B cell (primary cell): ENCODE measurements around the gene ING3. TPM values are rescaled to one million over a fixed set of nuclear protein-coding genes. Genes with fewer than 3 reads are reported as not detected.

Experiments
- ATAC-seq: fragments of 200-7000 bp; cut with Tn5 transposase; one replicate; pipeline ENCODE4 v1.10.0; 2021; ENCODE audit warnings: low read depth, mild to moderate bottlenecking, moderate number of reproducible peaks, moderate library complexity
- CTCF ChIA-PET: fragments of 350-600 bp; sonication (Branson Sonifier 250); formaldehyde crosslinking; loops from one replicate; lab custom pipeline; 2021; ENCODE audit warnings: antibody characterized with exemption, inconsistent platforms; lab: Charles Lee
- POLR2A ChIA-PET: fragments of 350-600 bp; sonication (Branson Sonifier 250); formaldehyde crosslinking; loops from one replicate; lab custom pipeline; 2021; ENCODE audit warnings: antibody characterized with exemption; lab: Charles Lee
- DNase-seq: peaks from one replicate; pipeline ENCODE4 v3.0.0; 2013
- H2AFZ ChIP-seq: 2 replicates; pipeline ENCODE4 v1.6.1; 2012; ENCODE audit warnings: mild to moderate bottlenecking, low read depth, low read length; ENCODE audit not compliant: insufficient read depth, poor library complexity, severe bottlenecking
- H3K27ac ChIP-seq, 2 donors: 1 replicate in 1 of 2; 2 replicates in 1 of 2; pipeline ENCODE4 v1.5.1; 2012 to 2013; ENCODE audit warnings: low read length in 2 of 2, mild to moderate bottlenecking in 2 of 2, moderate library complexity in 1 of 2
- H3K27me3 ChIP-seq, 4 experiments: fragments of 200-600 bp in 1 of 4; sonication (generic) in 1 of 4; replicated peaks in 1 of 4; 1 replicate in 2 of 4; 2 replicates in 2 of 4; pipeline versions ENCODE4 v1.6.1 to v1.7.0; 2013 to 2016; ENCODE audit warnings: low read length in 3 of 4, mild to moderate bottlenecking in 2 of 4, mixed read lengths in 1 of 4, moderate library complexity in 1 of 4; ENCODE audit not compliant: insufficient read depth in 4 of 4, control insufficient read depth in 3 of 4; ENCODE audit errors: control extremely low read depth in 1 of 4
- H3K36me3 ChIP-seq, 2 experiments: replicated peaks in 1 of 2; 1 replicate in 1 of 2; 2 replicates in 1 of 2; pipeline versions ENCODE4 v1.6.1 to v1.7.1; 2013; ENCODE audit warnings: low read length in 1 of 2; ENCODE audit not compliant: insufficient read depth in 2 of 2, control insufficient read depth in 1 of 2; ENCODE audit errors: control extremely low read depth in 1 of 2, extremely low read depth in 1 of 2
- H3K4me1 ChIP-seq, 2 donors: fragments of 200-600 bp in 1 of 2; sonication (generic) in 1 of 2; 1 replicate in 1 of 2; 2 replicates in 1 of 2; pipeline versions ENCODE4 v1.5.1 to v1.6.1; 2013 to 2017; ENCODE audit warnings: low read length in 2 of 2; ENCODE audit not compliant: control insufficient read depth in 2 of 2, insufficient read depth in 2 of 2
- H3K4me2 ChIP-seq: replicated peaks from 2 replicates; pipeline ENCODE3; 2012; ENCODE audit warnings: mild to moderate bottlenecking, low read depth, low read length; ENCODE audit not compliant: poor library complexity, severe bottlenecking
- H3K4me3 ChIP-seq, 5 experiments: fragments of 200-600 bp in 1 of 5; sonication (generic) in 1 of 5; 1 replicate in 3 of 5; 2 replicates in 2 of 5; pipeline versions ENCODE4 v1.5.1 to v1.7.0; 2011 to 2016; ENCODE audit warnings: low read length in 4 of 5, mild to moderate bottlenecking in 4 of 5, low read depth in 2 of 5, control low read depth in 1 of 5, moderate library complexity in 1 of 5; ENCODE audit not compliant: insufficient read depth in 1 of 5; ENCODE audit errors: control extremely low read depth in 1 of 5, extremely low read depth in 1 of 5
- H3K79me2 ChIP-seq: fragments of 200-600 bp; sonication (generic); one replicate; pipeline ENCODE4 v1.6.0; 2016; ENCODE audit warnings: low read length; ENCODE audit not compliant: control insufficient read depth, insufficient read depth
- H3K9ac ChIP-seq: fragments of 200-600 bp; sonication (generic); 2 replicates; pipeline ENCODE4 v1.6.1; 2017; ENCODE audit warnings: mild to moderate bottlenecking, low read length, moderate library complexity
- H3K9me3 ChIP-seq, 3 donors: one replicate each; pipeline versions ENCODE4 v1.6.1 to v1.7.1; 2013; ENCODE audit warnings: low read length in 2 of 3; ENCODE audit not compliant: control insufficient read depth in 2 of 3, insufficient read depth in 1 of 3; ENCODE audit errors: control extremely low read depth in 1 of 3
- H4K20me1 ChIP-seq: 2 replicates; pipeline ENCODE4 v1.6.0; 2012; ENCODE audit warnings: mild to moderate bottlenecking, low read length; ENCODE audit not compliant: insufficient read depth, control insufficient read depth, poor library complexity, severe bottlenecking
- H3K27ac Mint-ChIP-seq: one replicate; pipeline ENCODE4 v1.8.0; 2021; ENCODE audit warnings: mixed read lengths
- H3K27me3 Mint-ChIP-seq: one replicate; pipeline ENCODE4 v1.8.0; 2021; ENCODE audit warnings: mixed read lengths
- H3K4me1 Mint-ChIP-seq: one replicate; pipeline ENCODE4 v1.8.0; 2021; ENCODE audit warnings: mixed read lengths
- H3K4me3 Mint-ChIP-seq: one replicate; pipeline ENCODE4 v1.8.0; 2021; ENCODE audit warnings: mixed read lengths
- H3K9me3 Mint-ChIP-seq: one replicate; pipeline ENCODE4 v1.8.0; 2022; ENCODE audit warnings: mixed read lengths; ENCODE audit not compliant: insufficient read depth
- CTCF ChIP-seq: fragments of 200-600 bp; IDR thresholded peaks from one replicate; pipeline ENCODE4 v1.8.0; 2022; ENCODE audit warnings: antibody characterized with exemption, mild to moderate bottlenecking
- EZH2 ChIP-seq: IDR thresholded peaks from 2 replicates; pipeline ENCODE4 v1.6.1; 2012; ENCODE audit warnings: borderline replicate concordance, low read depth, mild to moderate bottlenecking, moderate library complexity, low read length; ENCODE audit not compliant: insufficient read depth, poor library complexity, severe bottlenecking
- WGBS: methylation state at CpG from one replicate; pipeline ENCODE4 v1.1.5; 2013; ENCODE audit warnings: missing lambda C conversion rate; ENCODE audit not compliant: insufficient coverage; 5-methylcytosine and 5-hydroxymethylcytosine counted together
- intact Hi-C: fragments of 100-400 bp; cut with micrococcal nuclease; formaldehyde crosslinking; loops from one replicate; pipeline ENCODE4 v1.10.0; 2022
- polyA minus RNA-seq: library from RNA; depleted of rRNA, polyadenylated mRNA; stranded (reverse); fragments of >200 nt; gene quantifications from 2 replicates; pipeline ENCODE4 v1.2.3, GENCODE V29; 2012
- polyA plus RNA-seq: library from polyadenylated mRNA; depleted of rRNA; stranded (reverse); fragments of >200 nt; gene quantifications from 2 replicates; pipeline ENCODE4 v1.2.3, GENCODE V29; 2012
- total RNA-seq, 2 donors: library from RNA; stranded (reverse); fragments of 120-200 nt in 1 of 2; gene quantifications; 1 replicate in 1 of 2; 2 replicates in 1 of 2; pipeline versions ENCODE4 v1.2.3 to v1.2.4, GENCODE V29; 2013 to 2022

ING3 gene, protein sequence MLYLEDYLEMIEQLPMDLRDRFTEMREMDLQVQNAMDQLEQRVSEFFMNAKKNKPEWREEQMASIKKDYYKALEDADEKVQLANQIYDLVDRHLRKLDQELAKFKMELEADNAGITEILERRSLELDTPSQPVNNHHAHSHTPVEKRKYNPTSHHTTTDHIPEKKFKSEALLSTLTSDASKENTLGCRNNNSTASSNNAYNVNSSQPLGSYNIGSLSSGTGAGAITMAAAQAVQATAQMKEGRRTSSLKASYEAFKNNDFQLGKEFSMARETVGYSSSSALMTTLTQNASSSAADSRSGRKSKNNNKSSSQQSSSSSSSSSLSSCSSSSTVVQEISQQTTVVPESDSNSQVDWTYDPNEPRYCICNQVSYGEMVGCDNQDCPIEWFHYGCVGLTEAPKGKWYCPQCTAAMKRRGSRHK
- total RNA-seq = 38.0 and 41.7 TPM in 2 replicates
- total RNA-seq (2013) = 38.1 TPM
- polyA plus RNA-seq = 29.5 and 72.6 TPM in 2 replicates
- polyA minus RNA-seq = 10.6 and 24.0 TPM in 2 replicates

DNA sequence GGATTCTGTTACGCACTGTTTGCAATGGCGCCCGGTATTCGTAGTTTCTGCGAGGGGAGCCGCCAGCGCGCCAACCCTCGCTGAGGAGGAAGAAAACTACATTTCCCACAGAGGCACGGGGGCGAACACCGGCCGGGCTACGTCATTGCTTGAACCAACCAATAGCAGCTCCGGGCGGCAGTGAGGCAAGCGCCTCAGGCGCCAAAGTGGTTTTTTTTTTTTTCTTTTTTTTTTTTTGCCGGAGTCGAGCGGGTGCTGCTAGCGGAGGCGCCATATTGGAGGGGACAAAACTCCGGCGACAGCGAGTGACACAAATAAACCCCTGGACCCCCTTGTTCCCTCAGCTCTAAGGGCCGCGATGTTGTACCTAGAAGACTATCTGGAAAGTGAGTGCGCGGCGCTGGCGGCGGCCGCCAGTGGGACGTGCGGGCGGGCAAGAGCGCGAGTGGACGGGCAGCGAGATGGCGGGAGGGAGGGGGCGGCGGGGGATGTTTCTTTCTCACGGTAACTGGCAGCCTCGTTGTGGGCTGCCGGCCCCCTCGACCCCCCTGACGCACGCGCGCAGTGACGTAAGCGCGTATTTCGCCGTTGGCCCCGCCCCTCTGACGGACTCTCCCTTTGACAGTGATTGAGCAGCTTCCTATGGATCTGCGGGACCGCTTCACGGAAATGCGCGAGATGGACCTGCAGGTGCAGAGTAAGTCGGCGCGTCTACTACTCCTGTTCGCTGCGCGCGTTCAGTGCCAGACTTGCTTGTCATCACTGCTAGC is at the start of gene ING3:
Gene ING3 (plus strand): TSS at position 239 of the 770 bp plus-strand sequence. CDS start 120 bp downstream, at position 359.
- no peaks in the 10 kb centered on the region for H3K9me3 ChIP-seq
- H3K9ac ChIP-seq = peak within 1 kb of the TSS; percentile 89
- WGBS = under 1% methylated on average over 68 of the region's 71 CpGs
- ATAC-seq (peak; percentile 91), DNase-seq (peak; percentile 99)
- ChIA-PET CTCF (interaction anchor here (0.7 to 1.8 kb wide), 6 partner anchors 18 to 445 kb away, joined by 3 to 8 read pairs (median 4); partner anchors contain the start of gene FAM3C), POLR2A (interaction anchor here (0.6 to 1.4 kb wide), 7 partner anchors 25 to 307 kb away, joined by 3 to 11 read pairs (median 4); no protein-coding TSS in a partner anchor)
- Mint-ChIP-seq H3K27ac (peak within 1 kb of the TSS; percentile 99), H3K9me3 (no peaks in the 10 kb centered on the region), H3K4me1 (peaks cover 20% of the 10 kb centered on the region), H3K27me3 (peaks cover 3% of the 10 kb centered on the region), H3K4me3 (peak within 1 kb of the TSS; percentile 99)
- H3K79me2 ChIP-seq = peaks cover 33% of the 10 kb centered on the region
- intact Hi-C loops = loop anchor here (1.0 to 5.0 kb wide), 4 partner anchors 38 to 446 kb away; partner anchors contain the start of genes CPED1 and FAM3C
- no peaks in the 10 kb centered on the region for H3K27me3 ChIP-seq
- peak within 1 kb of the TSS; percentile 95 to 96 for H3K27ac ChIP-seq
- H2AFZ ChIP-seq = peak within 1 kb of the TSS; percentile 86
- H3K36me3 ChIP-seq = peaks cover 7 to 26% of the 10 kb centered on the region in 2 experiments
- no peak for TF ChIP-seq EZH2
- TF ChIP-seq CTCF = no peak
- peaks cover 14 to 15% of the 10 kb centered on the region in 2 donors for H3K4me1 ChIP-seq
- H4K20me1 ChIP-seq = peaks cover 14% of the 10 kb centered on the region
- peak within 1 kb of the TSS; percentile 71 to 99 (median 83) for H3K4me3 ChIP-seq
- H3K4me2 ChIP-seq = peak within 1 kb of the TSS; percentile 83
